Activated gamma-delta T cell treated with anti-CD3 and anti-CD28 coated beads, Interleukin-2, amount 50 U/mL, for 16 hours (primary cell): Measurements from ENCODE around the gene ATP1B2.
"Not testable (repeated sequence)": the region's sequence is repeated elsewhere in the genome, so short reads cannot be mapped to it uniquely, and the experiment has no call there.

Experiments
- DNase-seq: peaks from one replicate; pipeline ENCODE4 v3.0.0-alpha.2; 2020; ENCODE audit warnings: low read depth

Gene ATP1B2

GRCh38 chr17:7650509-7651096 is at the start of gene ATP1B2:
Gene ATP1B2, plus strand, starts transcription at chr17:7650926. Its CDS starts 593 bp downstream, at chr17:7651519.
- peak; percentile 61 for DNase-seq

DNA sequence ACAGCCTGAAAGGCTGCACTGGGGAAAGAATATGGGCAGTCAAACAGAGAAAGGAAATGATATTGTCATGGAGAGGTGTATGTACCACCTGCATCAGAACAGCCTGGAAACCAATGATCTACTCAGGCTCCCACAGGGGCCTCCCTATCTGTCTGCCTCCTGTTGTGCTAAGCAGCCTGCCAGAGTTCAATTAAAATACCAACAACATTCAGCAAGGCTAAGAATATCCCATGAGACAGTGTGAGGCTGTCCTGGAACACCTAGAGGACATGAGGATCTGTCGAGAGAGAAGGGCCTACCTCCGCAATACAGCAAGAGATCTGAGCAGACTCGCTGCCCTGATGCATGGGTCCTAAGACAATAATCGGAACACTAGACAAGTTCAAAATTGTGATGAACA is 44.4 kb upstream of the ATP1B2 start:
- DNase-seq, result no peak

- DNase-seq, result no peak
Measured at GRCh38 chr17:7610641-7611040, 40.1 kb upstream of the ATP1B2 start.

DNA sequence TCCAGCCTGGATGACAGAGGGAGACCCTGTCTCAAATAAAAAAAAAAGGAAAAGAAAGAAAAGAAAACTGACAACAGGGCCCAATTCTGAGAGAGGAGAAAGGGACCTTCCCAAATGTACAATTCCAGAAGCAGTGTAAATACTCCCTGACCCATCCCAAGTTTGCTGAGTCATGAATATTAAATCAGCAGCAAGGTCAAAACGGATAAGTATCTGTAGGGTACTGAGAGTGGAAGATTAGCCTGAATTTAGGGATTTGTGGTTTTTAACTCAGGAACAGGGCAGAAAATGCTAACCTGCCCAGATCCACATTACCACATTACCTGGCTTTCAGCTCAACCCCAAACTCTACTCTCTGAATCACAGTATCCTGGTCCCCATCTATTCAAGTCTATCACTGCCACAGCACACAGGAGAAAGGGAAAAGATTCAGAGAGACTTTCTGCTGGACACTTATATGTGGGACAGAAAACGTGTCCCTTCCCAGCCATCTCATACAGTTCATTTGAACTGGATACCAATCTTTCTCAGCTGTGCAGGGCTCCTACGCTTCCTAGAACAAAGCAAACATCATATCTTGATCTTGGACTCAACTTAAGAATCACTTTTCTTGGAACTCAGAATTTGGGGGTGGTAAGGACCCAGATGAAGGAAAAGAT is 39.0 kb upstream of the ATP1B2 start:
- DNase-seq, result no peak

GRCh38 chr17:7612294-7612640 is 38.5 kb upstream of the ATP1B2 start:
- DNase-seq, result no peak

DNA sequence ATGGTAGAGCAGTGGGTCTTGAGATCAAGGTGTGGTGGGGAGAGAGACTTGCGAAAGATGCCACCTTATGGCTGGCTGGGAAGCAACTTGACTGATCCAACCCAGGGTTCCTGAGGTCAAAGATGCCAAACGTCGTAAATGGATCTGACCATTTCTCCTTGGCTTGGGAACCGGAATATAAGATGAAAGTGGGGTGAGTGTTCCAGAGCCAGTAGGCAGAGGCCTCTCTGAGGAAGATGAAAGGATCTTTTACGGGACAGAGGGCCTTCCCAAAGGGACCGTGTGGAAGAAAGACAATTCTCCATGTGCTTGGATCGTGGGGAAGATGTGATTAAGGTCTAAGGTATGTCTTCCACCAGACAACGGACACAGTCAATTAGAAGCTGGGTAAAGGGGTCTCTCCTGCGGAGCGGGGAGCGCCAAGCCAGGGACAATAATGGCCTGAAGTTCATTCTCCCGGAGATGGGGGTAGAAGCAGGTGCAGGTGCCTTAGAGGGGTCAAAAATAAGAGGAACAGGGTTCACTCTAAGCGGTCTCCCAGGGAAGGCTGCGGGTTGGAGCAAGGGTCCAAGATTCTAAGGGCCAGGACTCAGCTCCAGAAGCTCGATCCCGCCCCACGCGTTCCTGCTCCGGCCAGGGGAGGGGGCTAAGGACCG is 36.8 kb upstream of the ATP1B2 start:
- DNase-seq, result no peak

DNA sequence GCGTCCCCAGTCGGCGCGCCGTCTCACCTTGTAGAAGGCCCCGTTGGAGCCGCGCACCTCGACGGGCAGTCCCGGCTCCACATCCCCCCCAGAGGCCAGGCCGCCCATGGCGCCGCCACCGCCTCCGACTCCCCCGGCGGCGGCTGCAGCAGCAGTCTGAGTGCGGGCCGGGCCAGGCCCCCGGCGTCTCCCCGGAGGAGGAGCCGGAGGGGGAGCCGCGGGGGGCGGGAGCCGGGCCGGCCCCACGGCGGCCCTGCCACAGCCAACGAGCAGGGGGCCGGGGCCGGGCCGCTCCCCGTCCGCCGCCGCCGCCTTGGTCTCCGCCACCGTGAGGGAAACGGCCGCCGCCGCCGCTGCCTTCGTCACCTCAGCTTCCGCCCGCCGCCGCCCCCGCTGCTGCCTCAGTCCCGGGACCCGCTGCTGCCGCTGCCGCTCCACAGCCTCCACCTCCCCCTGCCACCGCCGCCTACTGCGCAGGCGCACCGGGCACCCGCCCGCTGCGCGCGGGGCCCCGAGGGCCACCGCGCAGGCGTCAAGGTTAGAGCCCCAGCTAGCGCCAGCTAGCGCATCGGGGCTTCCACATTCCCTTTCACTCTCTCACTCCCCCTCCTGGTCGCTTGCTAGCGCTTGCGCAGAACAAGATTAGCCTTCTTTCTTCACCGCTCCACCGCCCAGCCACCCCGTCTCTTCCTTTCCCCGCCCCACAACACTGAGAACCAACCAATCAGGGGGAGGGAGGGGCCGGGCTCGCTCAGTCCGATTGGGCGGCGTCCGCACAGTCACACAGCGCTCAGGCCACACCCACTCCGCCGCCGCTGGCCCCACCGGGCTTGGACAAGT is 36.1 kb upstream of the ATP1B2 start, which contains the start of gene FXR2:
TSS of gene FXR2 (minus strand) at position 473 of the 840 bp plus-strand sequence. CDS start at position 108, 365 bp downstream.
- peak; percentile 99 for DNase-seq

GRCh38 chr17:7615265-7615747 is 35.4 kb upstream of the ATP1B2 start:
- no peak for DNase-seq

DNA sequence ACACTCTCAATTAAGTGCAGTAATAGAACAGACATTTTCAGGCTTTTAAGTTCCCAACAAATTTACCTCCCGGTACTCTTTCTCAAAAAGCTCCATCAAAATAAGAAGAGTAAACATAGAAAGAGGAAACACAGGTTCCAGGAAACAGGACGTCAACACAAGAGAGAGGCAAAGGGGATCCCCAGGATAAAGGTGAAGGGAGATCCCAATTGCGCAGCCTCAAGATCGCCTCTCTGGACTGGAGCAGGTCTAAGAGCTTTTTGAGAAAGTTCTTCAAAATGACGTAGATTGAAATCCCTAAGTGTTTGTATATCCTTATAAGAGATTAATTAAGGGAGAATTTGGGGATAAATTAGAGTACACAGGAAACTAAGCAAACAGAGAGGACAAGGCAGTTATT is 32.1 kb upstream of the ATP1B2 start:
- no peak for DNase-seq

GRCh38 chr17:7620835-7621234 is 29.9 kb upstream of the ATP1B2 start:
- DNase-seq, result no peak

DNA sequence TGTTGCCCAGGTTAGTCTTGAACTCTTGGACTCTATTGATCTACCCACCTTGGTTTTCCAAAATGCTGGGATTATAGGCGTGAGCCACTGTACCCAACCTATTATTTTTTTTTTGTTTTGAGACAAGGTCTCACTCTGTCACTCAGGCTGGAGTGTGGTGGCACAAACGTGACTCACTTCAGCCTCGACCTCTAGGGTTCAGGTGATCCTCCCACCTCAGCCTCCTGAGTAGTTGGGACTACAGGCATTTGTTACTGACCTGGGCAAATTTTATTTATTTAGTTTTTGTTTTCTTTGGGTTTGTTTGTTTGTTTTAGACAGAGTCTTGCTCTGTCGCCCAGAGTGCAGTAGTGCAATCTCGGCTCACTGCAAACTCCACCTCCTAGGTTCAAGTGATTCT is 27.1 kb upstream of the ATP1B2 start:
- no peak for DNase-seq

- not testable (repeated sequence) for DNase-seq
Measured at GRCh38 chr17:7625749-7626148, 25.0 kb upstream of the ATP1B2 start.

GRCh38 chr17:7626307-7626706 is 24.4 kb upstream of the ATP1B2 start:
- DNase-seq, result no peak

GRCh38 chr17:7626956-7627249 is 23.8 kb upstream of the ATP1B2 start:
- no peak for DNase-seq

DNA sequence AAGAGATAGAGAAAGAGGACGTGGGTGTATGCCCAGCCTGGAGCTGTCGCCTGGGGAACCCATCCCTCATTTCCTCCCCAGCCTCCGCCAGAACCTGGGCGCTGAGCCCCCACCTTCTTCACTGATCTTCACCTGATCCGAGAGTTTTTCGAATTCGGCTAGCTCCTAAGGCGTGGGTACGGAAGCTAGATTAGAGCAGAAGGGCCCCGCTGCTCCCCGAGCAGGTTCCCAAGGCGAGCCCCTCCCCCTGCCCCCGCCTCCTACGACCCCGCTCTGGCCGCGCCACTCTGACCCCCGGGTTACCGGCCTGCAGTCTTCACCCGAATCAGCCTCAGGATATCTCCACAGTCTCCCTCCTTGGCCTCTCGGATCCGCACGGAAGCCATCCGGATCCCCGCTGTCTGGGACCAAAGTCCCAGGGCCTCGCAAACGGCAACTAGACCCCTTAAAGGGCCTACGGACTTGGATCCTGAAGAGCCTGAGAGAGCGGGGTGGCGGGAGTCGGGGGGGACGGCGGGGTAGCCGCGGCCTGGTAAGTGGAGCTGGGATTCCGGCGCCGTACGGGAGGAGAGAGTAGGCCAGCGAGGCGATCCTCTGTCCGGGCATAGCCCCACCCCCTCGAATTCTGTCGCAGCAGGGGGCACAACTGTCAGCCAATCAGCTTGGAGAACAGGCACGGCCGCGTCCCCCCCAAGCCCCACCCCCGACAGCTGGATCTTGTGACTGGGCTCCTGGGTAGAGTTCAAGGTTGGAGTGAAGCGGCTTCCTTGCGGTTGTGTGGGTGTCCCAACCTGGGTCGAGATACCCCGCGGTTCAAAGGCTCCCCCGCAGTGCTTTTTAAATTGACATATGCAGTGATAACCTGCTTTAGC is 23.2 kb upstream of the ATP1B2 start, which contains the start of gene SAT2:
TSS of gene SAT2 (minus strand) at position 572 of the 872 bp plus-strand sequence. CDS start at position 386, 186 bp downstream.
- peak; percentile 79 for DNase-seq

- DNase-seq, result no peak
Measured at GRCh38 chr17:7629939-7630571, 20.7 kb upstream of the ATP1B2 start, which contains the start of gene SHBG. Gene SHBG, plus strand, starts transcription at chr17:7630135. Its CDS starts 38 bp downstream, at chr17:7630173.

DNA sequence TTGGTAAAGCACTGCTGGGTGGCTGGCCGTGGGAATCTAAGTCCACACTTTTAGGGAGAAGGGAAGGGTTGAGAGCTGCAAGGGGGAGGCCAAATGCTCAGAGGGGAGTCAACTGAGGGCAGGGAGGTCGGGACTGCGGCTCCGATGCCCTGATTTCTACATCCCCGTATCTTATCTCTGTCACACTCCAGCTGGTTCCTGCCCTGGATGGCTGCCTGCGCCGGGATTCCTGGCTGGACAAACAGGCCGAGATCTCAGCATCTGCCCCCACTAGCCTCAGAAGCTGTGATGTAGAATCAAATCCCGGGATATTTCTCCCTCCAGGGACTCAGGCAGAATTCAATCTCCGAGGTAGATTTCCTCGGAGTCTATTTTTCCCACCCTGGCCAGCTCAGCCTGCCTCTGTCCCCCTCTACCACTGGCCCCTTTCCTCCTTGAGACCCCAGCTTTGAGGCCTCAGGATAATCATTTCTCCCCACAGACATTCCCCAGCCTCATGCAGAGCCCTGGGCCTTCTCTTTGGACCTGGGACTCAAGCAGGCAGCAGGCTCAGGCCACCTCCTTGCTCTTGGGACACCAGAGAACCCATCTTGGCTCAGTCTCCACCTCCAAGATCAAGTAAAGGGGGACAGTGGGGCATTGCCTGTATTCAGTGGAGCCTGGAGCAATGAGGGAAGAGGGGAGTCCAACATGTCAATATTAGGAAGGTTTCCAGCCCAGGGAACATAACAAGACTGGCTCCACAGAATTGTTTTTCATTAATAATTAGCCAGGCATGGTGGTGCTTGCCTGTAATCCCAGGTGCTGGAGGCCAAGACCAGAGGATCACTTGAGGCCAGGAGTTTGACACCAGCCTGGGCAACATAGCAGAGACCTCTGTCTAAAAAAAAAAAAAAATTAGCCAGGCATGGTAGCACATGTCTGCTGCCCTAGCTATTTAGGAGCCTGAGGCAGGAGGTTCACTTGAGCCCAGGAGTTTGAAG is 19.0 kb upstream of the ATP1B2 start:
- no peak for DNase-seq

- no peak for DNase-seq
Measured at GRCh38 chr17:7632492-7632894, 18.2 kb upstream of the ATP1B2 start.

GRCh38 chr17:7633093-7633492 is 17.6 kb upstream of the ATP1B2 start:
- no peak for DNase-seq

GRCh38 chr17:7634384-7634783 is 16.3 kb upstream of the ATP1B2 start:
- DNase-seq, result no peak
